Measurements from ENCODE around the gene CERS6.

DNA sequence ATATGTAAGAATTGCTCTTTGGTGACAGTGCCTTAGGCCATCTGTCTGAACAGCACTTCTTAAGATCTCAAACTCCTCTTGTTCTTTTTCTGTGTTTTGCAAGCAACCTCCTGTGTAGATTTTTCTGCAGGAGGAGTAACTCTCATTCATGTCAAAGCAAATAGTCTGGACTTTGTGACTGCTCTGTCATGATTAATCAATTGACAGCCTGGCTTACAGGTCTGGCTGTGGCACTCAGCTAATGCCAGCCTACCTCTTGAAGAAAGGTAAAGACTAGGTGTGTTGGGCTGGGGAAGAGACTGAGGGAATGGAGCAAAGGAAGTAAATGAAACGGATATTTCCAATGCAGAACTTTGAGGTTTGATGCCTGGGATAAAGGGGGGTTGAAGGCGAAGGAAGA lies 156.6 kb downstream of the CERS6 start:
- no peak for TF ChIP-seq CTCF (IDR thresholded peaks at IDR 0.05; ENCODE audit: low read depth, low read length)
- TF ChIP-seq POLR2A (IDR thresholded peaks at IDR 0.05; ENCODE audit: extremely low read depth, insufficient read length): no peak
